HG02763 (cell line): Measurements from ENCODE around the gene AMOTL1.

Source experiments
- ATAC-seq: cut with Tn5 transposase; IDR thresholded peaks from one replicate; pipeline ENCODE4 v1.9.1; 2021; ENCODE audit warnings: mild to moderate bottlenecking, moderate library complexity; ENCODE audit not compliant: unreplicated experiment

The AMOTL1 gene

GRCh38 chr11:94767701-94768601 lies at the start of gene AMOTL1:
AMOTL1 (plus strand) TSS chr11:94768356; CDS start chr11:94768512, 156 bp downstream.
- ATAC-seq: peak; percentile 81

GRCh38 chr11:94719876-94720275 lies 48.3 kb upstream of the AMOTL1 start:
- ATAC-seq: no peak

- ATAC-seq: no peak
These were observed 46.4 kb upstream of the AMOTL1 start for GRCh38 chr11:94721565-94722292.

- no peak for ATAC-seq
These were observed 45.4 kb upstream of the AMOTL1 start for GRCh38 chr11:94722735-94723134.

GRCh38 chr11:94725097-94725496 lies 43.1 kb upstream of the AMOTL1 start:
- no peak for ATAC-seq

GRCh38 chr11:94727819-94728218 lies 40.3 kb upstream of the AMOTL1 start:
- ATAC-seq: no peak

- no peak for ATAC-seq
These were observed 39.6 kb upstream of the AMOTL1 start for GRCh38 chr11:94728541-94728940.

- ATAC-seq: no peak
These were observed 39.0 kb upstream of the AMOTL1 start for GRCh38 chr11:94728966-94729751.

- no peak for ATAC-seq
These were observed 38.0 kb upstream of the AMOTL1 start for GRCh38 chr11:94730153-94730552.

GRCh38 chr11:94731880-94732601 lies 36.1 kb upstream of the AMOTL1 start:
- ATAC-seq: no peak

- ATAC-seq: no peak
These were observed 35.4 kb upstream of the AMOTL1 start for GRCh38 chr11:94732617-94733281.

- no peak for ATAC-seq
These were observed 33.4 kb upstream of the AMOTL1 start for GRCh38 chr11:94734563-94735275.

- ATAC-seq: no peak
These were observed 32.2 kb upstream of the AMOTL1 start for GRCh38 chr11:94735907-94736306.

GRCh38 chr11:94737171-94737611 lies 31.0 kb upstream of the AMOTL1 start:
- ATAC-seq: no peak

- ATAC-seq: no peak
These were observed 29.4 kb upstream of the AMOTL1 start for GRCh38 chr11:94738746-94739145.

- ATAC-seq: no peak
These were observed 28.8 kb upstream of the AMOTL1 start for GRCh38 chr11:94739331-94739730.

- no peak for ATAC-seq
These were observed 27.8 kb upstream of the AMOTL1 start for GRCh38 chr11:94740083-94741021.

- no peak for ATAC-seq
These were observed 27.0 kb upstream of the AMOTL1 start for GRCh38 chr11:94741022-94741679.
